H1 (cell line): Measurements from ENCODE around the gene LY6G6F. TPM values are rescaled to one million over a fixed set of nuclear protein-coding genes. Genes with fewer than 3 reads are reported as not detected.

Experiments used
- BRCA1 ChIP-seq: IDR thresholded peaks from 2 replicates; pipeline ENCODE4 v1.6.1; 2012; ENCODE audit warnings: low read depth, low read length, improper control_type of control experiment
- CEBPB ChIP-seq: IDR thresholded peaks from 2 replicates; pipeline ENCODE4 v1.6.1; 2012; ENCODE audit warnings: low read depth, low read length
- CHD2 ChIP-seq: IDR thresholded peaks from 2 replicates; pipeline ENCODE4 v1.6.1; 2012; ENCODE audit warnings: low read length, improper control_type of control experiment
- JUND ChIP-seq: IDR thresholded peaks from 2 replicates; pipeline ENCODE4 v1.6.1; 2011; ENCODE audit warnings: mild to moderate bottlenecking, improper control_type of control experiment, low read length
- MAFK ChIP-seq: IDR thresholded peaks from 2 replicates; pipeline ENCODE4 v1.6.1; 2012; ENCODE audit warnings: low read depth, mild to moderate bottlenecking, improper control_type of control experiment, low read length
- SAP30 ChIP-seq: fragments of 300-600 bp; sonication (generic); IDR thresholded peaks from 2 replicates; pipeline ENCODE4 v1.7.1; 2012; ENCODE audit warnings: low read length, moderate library complexity, mild to moderate bottlenecking, inconsistent platforms; ENCODE audit not compliant: insufficient read depth, insufficient replicate concordance
- SIN3A ChIP-seq, 2 experiments: IDR thresholded peaks in 1 of 2; conservative IDR thresholded peaks in 1 of 2; 2 replicates each; pipeline ENCODE4 v1.6.1; 2011 to 2012; ENCODE audit warnings: low read length in 2 of 2, improper control_type of control experiment in 1 of 2, low read depth in 1 of 2, mild to moderate bottlenecking in 1 of 2
- SRF ChIP-seq: IDR thresholded peaks from 2 replicates; pipeline ENCODE4 v1.6.1; 2011; ENCODE audit warnings: mild to moderate bottlenecking, low read depth, low read length, moderate library complexity
- polyA plus RNA-seq, 7 experiments: library from polyadenylated mRNA; depleted of rRNA in 3 of 7; stranded (reverse) in 5 of 7; unstranded in 2 of 7; fragments of >200 nt in 5 of 7; fragments of 200-250 nt in 2 of 7; gene quantifications; 1 replicate in 5 of 7; 2 replicates in 1 of 7; 4 replicates in 1 of 7; pipeline versions ENCODE4 v1.2.1 to v1.2.3, GENCODE V29; 2011 to 2013; ENCODE audit warnings: missing spikeins in 2 of 7, mixed read lengths in 2 of 7
- total RNA-seq: library from RNA; stranded (reverse); fragmentation: NEBNext Ultra II Directional; extraction: Animal tissue kit (Norgen Biotek cat#: 25700); gene quantifications from 2 replicates; pipeline ENCODE4 v1.2.1, GENCODE V29; 2021

The LY6G6F gene
- total and polyA plus RNA-seq, 2 of the 8 experiments (the other 6 are each of a cell fraction or from before 2014, with no cell fraction given): not detected

DNA sequence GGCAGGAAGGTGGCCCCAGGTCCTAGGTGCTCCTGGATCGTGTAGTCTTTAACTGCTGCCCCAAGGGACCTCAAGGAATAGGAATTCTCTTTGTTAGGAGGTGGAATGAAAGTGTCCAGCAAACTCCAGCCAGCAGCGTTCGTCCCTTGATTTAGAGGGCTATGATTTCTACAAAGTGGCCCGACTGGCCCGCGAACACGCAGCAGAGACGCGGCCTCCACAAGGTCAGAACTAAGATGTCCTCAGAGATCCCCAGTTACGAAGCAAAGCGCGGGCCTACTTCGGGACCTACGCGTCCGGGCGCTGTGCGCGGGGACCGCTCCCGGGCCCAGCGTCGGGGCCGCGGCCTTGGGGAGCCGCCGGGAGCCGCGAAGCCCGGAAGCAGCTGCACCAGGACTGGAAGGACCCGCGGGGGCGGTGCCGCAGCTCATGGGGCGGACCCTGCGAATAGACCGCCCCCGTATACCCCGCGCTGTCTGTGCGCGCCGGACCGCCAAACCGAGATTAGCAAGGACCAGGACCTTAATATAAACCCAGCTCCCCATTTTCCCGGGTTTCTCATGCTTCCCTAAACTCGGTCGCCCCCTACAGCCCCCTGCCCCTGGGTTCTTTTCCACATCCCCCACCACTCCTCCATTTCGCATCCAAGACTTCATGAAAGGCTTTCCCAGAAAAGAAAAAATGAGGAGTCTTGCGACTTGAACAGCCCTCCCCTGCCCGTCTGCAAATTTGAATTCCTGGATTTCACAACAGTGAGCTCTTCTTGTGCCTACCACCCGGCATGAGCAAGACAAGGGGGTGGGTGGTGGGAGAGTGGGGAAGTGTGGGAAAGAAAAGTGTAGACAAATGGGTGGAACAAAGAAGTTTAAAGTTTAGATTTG lies 46.0 kb upstream of the LY6G6F start, which contains the start of gene C6orf47 (continued):
- no peak for TF ChIP-seq SAP30
- no peak for TF ChIP-seq SRF
- no peak for TF ChIP-seq CHD2
- no peak for TF ChIP-seq MAFK
- TF ChIP-seq CEBPB: peak; percentile 68; the same call in 1 of the 2 replicates
- TF ChIP-seq JUND: no peak
- no peak for TF ChIP-seq BRCA1
- peak; percentile 53 to 83; a peak in 2 of 4 replicates for TF ChIP-seq SIN3A (conservative IDR thresholded peaks at IDR 0.05 in 1 of 2, IDR thresholded peaks at IDR 0.05 in 1 of 2; ENCODE audit: low read depth in 1 of 2, low read length in 2 of 2)
